NT2/D1 (cell line): Measurements from ENCODE around the gene CPSF4.

Experiments used
- SUZ12 ChIP-seq: IDR thresholded peaks from 2 replicates; pipeline ENCODE4 v1.6.1; 2011; ENCODE audit not compliant: insufficient read length, insufficient read depth; ENCODE audit errors: extremely low read depth
- YY1 ChIP-seq: IDR thresholded peaks from 2 replicates; pipeline ENCODE4 v1.6.1; 2011; ENCODE audit not compliant: insufficient read length, insufficient read depth

GRCh38 chr7:99446096-99446495 is 7.4 kb downstream of the CPSF4 start:
- no peak for TF ChIP-seq YY1
- TF ChIP-seq SUZ12 = no peak
